AG04450 (cell line): ENCODE measurements around the gene INTS1. TPM values are rescaled to one million over a fixed set of nuclear protein-coding genes. Genes with fewer than 3 reads are reported as not detected.

Source experiments
- CTCF ChIA-PET: fragments of 300-600, 350-600 bp; formaldehyde crosslinking; extraction: SDS; loops from one replicate; lab custom pipeline; 2022; ENCODE audit warnings: antibody characterized with exemption, inconsistent platforms; lab: Charles Lee
- POLR2A ChIA-PET: fragments of 350-600 bp; formaldehyde crosslinking; extraction: SDS; loops from one replicate; lab custom pipeline; 2021; ENCODE audit warnings: antibody characterized with exemption, inconsistent platforms; lab: Yijun Ruan, JAX
- DNase-seq: peaks from one replicate; pipeline ENCODE4 v3.0.0-alpha.2; 2011; ENCODE audit warnings: low read depth, low spot score
- H3K27ac ChIP-seq: one replicate; pipeline ENCODE4 v1.5.1; 2012; ENCODE audit warnings: low read depth, low read length, control low read depth
- H3K27me3 ChIP-seq: one replicate; pipeline ENCODE4 v1.6.0; 2012; ENCODE audit warnings: low read length; ENCODE audit not compliant: control insufficient read depth, insufficient read depth
- H3K4me3 ChIP-seq: 2 replicates; pipeline ENCODE4 v1.5.1; 2011; ENCODE audit warnings: mild to moderate bottlenecking, low read depth, low read length, control low read depth
- H3K9me3 ChIP-seq: 2 replicates; pipeline ENCODE4 v1.5.1; 2012; ENCODE audit warnings: low read length; ENCODE audit not compliant: control insufficient read depth, insufficient read depth
- polyA plus RNA-seq: library from polyadenylated mRNA; depleted of rRNA; stranded (reverse); fragments of >200 nt; gene quantifications from 2 replicates; pipeline ENCODE4 v1.2.3, GENCODE V29; 2011; rRNA removed
- TF ChIP-seq, protein P1 (sequence below): IDR thresholded peaks from 2 replicates; pipeline ENCODE4 v1.5.1; 2011; ENCODE audit warnings: low read depth, low read length, control low read depth, inconsistent platforms

Gene INTS1
- polyA plus RNA-seq, 1 experiment, result 9.0 TPM

DNA sequence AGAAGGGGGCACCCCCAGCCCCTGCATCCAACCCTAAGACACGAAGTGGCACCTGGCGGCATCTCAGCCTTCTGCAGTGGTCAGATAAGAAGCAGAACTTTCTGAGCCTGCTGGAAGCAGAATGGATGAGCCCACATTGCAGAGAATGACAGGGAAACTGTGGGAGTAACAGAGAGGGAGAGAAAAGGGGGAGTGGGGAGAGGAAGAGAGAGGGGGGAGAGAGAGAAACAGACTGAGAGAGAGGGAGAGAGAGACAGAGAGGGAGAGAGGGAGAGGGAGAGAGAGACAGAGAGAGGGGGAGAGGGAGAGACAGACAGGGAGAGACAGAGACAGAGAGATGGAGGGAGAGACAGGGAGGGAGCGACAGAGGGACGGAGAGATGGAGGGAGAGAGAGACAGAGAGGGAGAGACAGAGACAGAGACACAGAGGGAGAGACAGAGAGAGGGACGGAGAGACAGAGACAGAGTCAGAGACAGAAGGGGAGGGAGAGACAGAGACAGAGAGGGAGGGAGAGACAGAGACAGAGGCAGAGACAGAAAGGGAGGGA lies 80.9 kb downstream of the INTS1 start:
- ChIA-PET CTCF (interaction anchor here (1.0 kb wide), 2 partner anchors 9 to 10 kb away, joined by 3 read pairs; no protein-coding TSS in a partner anchor), POLR2A (no interaction called here)
- Histone ChIP-seq H3K4me3 (no peak overlapping the region), H3K9me3 (peaks cover 3% of the 10 kb centered on the region; the same call in 1 of the 2 replicates), H3K27ac (no peak overlapping the region), H3K27me3 (peaks cover 20% of the 10 kb centered on the region)
- no peak for DNase-seq
- TF ChIP-seq, protein P1, sequence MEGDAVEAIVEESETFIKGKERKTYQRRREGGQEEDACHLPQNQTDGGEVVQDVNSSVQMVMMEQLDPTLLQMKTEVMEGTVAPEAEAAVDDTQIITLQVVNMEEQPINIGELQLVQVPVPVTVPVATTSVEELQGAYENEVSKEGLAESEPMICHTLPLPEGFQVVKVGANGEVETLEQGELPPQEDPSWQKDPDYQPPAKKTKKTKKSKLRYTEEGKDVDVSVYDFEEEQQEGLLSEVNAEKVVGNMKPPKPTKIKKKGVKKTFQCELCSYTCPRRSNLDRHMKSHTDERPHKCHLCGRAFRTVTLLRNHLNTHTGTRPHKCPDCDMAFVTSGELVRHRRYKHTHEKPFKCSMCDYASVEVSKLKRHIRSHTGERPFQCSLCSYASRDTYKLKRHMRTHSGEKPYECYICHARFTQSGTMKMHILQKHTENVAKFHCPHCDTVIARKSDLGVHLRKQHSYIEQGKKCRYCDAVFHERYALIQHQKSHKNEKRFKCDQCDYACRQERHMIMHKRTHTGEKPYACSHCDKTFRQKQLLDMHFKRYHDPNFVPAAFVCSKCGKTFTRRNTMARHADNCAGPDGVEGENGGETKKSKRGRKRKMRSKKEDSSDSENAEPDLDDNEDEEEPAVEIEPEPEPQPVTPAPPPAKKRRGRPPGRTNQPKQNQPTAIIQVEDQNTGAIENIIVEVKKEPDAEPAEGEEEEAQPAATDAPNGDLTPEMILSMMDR, result no peak

DNA sequence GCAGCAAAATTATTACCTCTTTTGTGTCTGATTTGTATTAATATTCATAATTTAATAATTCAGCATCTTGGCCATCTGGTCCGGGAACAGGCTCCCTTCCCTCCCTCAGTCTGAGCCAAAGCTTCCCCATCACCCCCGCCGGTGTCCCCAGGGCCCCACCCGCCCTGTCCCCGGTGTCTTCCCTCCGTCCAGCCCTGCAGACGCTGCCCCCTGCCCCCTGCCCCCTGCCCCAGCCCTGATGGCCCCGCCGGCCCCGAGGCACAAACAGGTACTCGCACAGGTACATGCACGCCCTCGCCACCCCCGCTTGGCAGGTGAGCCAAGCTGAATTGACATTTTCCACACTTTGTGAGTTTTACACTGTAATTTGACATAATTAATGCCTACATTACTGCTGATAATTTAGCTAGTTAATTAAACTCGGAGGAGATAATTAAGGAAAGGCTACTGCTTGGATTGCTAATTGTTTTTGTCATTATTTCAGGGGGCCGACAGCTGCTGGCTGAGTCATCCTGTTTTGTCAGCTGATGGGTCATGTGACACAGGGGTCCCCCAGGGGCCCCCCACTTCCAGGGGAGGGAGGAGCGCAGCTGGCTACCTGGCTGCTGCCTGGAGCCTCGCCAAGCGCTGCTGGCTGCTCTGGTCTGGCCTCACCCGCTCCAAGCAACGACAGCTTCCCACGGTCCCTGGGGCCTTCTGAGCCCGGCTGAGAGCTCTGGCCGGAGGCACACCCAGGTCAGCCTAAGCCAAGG lies 81.5 kb downstream of the INTS1 start:
- no peak for DNase-seq
- POLR2A ChIA-PET, result no interaction called here
- CTCF ChIA-PET, result interaction anchor here (1.0 to 1.1 kb wide), 2 partner anchors 9 to 10 kb away, joined by 3 to 6 read pairs; no protein-coding TSS in a partner anchor
- Histone ChIP-seq H3K9me3 (peaks cover 3% of the 10 kb centered on the region; the same call in 1 of the 2 replicates), H3K27me3 (peaks cover 20% of the 10 kb centered on the region), H3K27ac (no peak overlapping the region), H3K4me3 (no peak overlapping the region)
- TF ChIP-seq, protein P1, result no peak

DNA sequence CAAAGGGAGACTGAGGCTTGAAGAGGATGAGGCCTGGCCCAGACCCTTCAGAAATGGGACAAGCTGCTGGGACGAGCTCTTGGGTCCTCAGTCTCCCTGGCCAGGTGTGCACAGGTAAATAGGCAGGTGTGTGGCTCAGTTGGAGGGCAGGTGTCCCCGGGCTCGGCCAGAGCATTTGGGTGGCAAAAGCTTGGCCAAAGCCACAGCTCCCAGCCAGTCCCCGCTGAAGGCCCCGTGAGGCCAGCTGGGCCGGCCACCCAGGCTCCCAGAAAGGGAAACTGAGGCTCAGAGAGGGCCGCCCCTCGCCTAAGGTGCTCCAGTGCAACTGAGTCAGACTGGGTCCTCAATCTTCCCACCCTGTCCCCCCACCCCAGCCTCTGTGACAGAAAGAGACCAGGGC lies 82.2 kb downstream of the INTS1 start:
- H3K27me3 ChIP-seq, result peaks cover 22% of the 10 kb centered on the region
- TF ChIP-seq, protein P1, result no peak
- POLR2A ChIA-PET, result no interaction called here
- no peak overlapping the region for H3K4me3 ChIP-seq
- CTCF ChIA-PET, result interaction anchor here (1.1 kb wide), 1 partner anchor 11 kb away, joined by 6 read pairs; no protein-coding TSS in a partner anchor
- H3K27ac ChIP-seq, result no peak overlapping the region
- H3K9me3 ChIP-seq, result peaks cover 3% of the 10 kb centered on the region; the same call in 1 of the 2 replicates
- no peak for DNase-seq

DNA sequence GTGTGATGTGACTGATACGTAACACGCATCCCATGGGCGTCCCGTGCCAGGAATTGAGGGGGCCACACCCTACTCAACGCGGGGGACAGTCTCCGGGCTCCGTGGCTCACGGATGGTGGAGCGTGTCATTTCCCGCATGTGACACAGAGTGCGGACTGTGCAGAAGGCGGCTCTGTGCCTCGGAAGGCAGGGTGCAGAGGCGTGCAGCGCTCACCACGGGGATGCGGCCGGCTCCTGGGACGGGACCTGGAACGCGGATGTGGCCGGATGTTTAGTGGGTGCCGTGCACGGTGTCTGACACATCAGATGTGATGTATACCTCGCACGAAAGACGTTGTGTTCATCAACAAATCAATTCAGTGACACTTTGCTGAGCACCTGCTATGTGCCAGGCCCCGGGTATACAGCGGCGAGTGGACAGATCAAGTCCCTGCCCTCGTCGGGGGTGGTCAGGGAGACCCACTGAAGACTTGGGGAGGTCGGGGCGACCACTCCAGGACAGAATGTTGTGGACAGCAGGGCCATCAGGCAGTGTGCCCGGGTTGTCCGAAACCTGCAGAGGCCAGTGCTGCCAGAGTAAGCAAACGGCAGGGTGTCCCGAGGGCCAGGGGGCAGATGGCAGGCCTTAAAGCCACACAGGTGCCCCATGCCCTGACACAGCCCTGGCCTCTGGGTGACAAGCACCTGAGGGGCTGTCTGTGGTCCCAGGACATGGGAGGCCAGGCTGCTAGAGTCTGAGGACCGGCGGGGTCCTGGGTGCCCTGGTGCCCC lies 83.0 kb downstream of the INTS1 start:
- POLR2A ChIA-PET, result no interaction called here
- Histone ChIP-seq H3K4me3 (no peak overlapping the region), H3K27me3 (peaks cover 22% of the 10 kb centered on the region), H3K9me3 (peaks cover 3% of the 10 kb centered on the region; the same call in 1 of the 2 replicates), H3K27ac (no peak overlapping the region)
- CTCF ChIA-PET, result no interaction called here
- TF ChIP-seq, protein P1, result no peak
- DNase-seq, result no peak

Other genes starting within 250 kb of the INTS1 start
- 8.5 and 9.6 TPM in 2 replicates for gene MICALL2, start 44.9 kb downstream of the INTS1 start, polyA plus RNA-seq
- 4.5 and 8.3 TPM in 2 replicates for gene MAFK, start 26.3 kb upstream of the INTS1 start, polyA plus RNA-seq
- 0.36 and 0.56 TPM in 2 replicates for gene TMEM184A, start 51.8 kb upstream of the INTS1 start, polyA plus RNA-seq
- 31.1 and 33.4 TPM in 2 replicates for gene PSMG3, start 65.6 kb upstream of the INTS1 start, polyA plus RNA-seq
- 0.10 and 0.14 TPM in 2 replicates for gene ELFN1, start 165.9 kb upstream of the INTS1 start, polyA plus RNA-seq